ENCODE data around the gene PARS2.
"Not testable (repeated sequence)": the region's sequence is repeated elsewhere in the genome, so short reads cannot be mapped to it uniquely, and the experiment has no call there.

Gene PARS2

DNA sequence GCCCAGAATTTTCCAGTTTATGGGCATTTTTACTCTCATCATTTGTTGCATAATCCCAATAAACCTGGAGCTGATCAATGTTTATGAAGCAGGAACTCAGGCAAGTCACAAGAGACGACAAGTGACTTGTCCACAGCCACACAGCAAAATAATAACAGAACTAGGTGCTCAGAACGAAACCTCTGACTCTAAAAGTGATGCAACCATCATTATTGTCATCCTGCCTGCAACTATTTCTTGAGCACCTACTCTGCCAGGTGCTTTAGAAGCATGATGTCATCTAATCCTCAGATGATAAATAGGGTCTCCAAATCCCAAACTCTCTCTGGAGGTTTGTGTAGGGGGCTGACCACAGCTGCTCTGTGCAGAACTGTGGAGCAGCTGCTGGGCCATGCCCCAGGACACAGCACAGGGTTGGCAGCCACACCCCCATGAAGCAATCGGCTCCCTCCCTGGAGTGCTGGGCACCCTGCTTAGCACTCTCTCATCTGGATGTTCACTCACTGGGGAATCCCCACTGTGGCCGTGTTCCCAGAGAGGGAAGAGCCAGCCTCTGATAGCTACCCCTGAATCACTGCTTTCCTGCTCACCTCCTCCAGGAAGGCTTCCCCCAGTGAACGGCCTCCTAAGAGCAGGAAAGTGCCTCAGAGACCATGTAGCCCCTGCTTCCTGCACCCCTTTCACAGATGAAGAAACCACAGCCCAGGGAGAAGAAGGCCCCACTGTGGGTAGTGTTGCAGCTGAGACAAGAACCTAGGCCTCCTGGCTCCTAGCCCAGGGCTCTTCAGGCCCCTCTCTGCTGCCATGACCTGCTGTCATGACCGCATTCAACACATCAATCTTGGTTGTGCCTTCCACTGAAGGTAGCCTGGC lies 34.7 kb upstream of the PARS2 start:
- DNase-seq, result no peak

DNA sequence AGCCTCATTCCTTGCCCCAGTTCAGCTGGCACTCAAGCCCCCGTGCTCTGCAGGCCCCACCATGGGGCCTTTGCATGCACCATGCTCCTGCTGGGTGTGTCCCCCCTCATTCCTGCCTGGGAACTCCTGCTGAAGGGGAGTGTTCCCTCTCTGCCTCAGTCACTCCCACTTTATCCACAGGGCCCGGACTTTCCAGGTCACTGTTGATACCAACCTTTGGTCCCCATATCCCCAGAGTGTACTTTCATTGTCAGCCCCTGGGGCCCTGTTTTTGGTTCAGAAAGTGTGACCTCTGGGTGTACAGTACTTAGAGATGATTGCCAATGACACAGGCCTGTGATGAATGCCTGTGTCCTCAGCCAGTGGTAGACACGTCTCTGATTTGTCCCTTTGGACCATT lies 33.9 kb upstream of the PARS2 start:
- no peak for DNase-seq

DNA sequence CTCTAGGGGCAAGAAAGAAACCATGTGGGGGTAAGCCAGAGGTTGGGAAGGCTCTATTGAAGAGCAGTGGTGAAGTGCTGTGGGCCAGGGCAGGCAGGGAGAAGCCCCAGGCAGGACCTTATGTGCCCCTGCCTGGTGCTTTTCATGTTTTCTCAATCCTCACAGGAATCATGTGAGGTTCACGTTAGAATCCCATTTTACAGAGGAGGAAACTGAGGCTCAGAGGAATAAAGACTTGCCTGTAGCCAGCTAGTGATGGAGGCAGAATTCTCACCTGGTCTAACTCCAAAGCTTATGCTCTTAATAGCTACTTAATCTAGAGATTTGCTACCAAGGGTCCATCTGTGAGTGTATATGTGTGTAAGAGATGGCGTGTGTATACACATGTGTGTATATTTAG lies 32.6 kb upstream of the PARS2 start:
- DNase-seq, result no peak

DNA sequence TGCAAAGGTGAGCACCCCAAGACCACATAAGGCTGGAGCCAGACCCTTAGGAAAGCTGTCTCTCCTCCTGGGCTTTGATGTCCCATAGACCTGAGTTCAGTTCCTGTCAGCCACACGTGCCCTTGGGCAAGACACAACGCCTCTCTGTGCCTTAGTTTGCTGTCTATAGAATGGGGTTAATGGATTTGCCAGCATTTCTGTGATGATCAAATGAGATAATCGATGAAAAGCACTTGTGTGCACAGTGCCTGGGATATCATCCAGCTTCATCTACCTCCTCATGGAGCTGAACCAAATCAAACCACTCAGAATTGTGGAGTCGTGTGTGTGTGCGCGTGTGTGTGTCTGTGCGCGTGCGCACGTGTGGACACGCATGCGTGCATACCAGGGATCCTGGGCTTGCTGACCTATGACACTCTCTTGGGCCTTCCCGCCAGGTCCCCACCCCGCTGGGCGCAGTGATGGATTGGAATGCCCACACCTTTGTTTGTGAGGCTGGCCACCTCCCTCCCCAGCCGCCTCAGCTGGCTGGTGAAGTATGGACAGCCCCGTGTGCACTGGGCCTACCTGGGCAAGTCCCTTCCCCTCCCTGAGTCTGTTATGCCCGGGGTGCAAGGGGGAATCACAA lies 31.6 kb upstream of the PARS2 start:
- DNase-seq, result no peak

DNA sequence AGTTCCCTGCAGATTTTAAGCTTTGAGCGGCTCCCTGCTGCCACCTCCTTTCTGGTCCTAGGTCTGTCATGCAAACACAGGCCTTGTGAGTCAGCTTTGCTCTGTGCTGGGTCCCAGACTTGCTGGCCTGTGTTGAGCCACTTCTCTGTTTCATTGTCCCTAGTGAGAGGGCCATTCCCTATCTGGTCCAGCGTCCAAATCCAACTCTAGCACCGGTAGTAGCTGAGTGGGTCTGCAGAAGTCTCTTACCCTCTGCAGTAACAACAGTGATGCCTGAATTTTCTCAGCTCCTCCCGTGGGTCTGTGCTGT lies 31.0 kb upstream of the PARS2 start:
- no peak for DNase-seq

DNA sequence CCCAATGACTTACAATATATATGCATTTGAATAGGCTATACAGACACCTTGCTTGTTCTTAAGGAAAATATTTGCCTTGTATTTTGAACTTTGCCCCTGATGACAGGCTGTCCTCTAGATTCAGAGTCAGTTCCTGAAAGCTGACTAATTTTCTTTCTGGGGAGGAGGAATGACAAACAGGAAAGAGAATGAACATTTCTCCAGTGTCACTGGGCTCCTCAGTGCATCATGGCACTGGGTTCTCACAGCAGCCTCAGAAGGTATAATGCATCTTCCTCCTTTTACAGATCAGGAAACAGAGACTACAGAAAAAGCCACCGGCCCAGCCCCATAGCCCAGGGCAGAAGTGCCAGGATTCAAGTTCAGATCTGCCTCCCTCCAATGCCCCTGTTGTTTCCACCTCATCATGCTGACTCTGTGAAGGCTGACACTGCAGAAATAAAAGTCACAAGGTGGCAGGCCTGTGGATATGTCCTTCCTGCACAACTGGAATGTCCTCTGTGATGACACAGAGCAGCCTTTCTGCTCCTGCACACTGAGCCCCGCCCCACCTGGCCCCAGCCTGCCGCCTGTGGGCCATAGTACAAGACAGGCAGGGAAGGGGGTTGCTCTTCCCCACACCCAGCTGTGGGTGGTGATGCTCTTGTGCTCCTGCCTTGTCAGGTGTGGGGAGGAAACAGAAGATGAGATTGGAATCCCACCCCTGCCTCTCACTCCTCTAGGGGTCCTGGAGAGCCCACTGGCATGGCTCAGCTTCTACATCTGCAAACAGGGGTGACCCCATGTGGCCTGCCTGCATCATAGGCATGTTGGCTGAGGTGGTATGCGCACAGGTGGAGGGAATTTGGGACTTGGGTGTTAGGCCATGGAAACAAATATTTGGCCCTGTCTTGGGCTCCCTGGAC lies 30.4 kb upstream of the PARS2 start:
- DNase-seq, result no peak

DNA sequence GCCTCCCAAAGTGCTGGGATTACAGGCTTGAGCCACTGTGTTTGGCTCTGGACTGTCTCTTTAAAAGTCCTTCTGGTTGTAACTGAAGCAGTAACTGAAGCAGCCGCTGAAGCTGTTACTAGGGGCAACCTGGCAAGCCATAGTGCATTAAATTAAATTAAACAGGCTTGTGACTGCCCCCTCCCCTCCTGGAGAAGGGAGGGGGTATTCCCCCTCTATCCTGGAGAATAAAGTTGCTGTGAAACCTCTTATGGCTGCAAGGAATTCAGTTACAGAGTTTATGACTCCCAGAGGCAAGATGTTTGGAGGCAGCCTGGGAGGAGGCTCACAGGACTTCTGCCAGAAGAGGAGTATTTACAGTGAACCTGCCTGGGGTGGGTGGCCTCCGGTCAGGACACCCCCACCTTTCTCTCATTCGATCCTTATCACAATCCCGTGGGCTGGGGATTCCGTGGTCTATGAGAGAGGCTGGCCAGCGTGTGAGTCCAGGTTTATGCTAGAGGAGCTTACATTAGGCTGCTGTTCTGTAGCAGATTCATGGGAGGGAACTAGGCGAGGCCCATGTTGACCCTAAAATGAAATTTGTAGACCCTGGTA lies 28.5 kb upstream of the PARS2 start:
- DNase-seq, result no peak

DNA sequence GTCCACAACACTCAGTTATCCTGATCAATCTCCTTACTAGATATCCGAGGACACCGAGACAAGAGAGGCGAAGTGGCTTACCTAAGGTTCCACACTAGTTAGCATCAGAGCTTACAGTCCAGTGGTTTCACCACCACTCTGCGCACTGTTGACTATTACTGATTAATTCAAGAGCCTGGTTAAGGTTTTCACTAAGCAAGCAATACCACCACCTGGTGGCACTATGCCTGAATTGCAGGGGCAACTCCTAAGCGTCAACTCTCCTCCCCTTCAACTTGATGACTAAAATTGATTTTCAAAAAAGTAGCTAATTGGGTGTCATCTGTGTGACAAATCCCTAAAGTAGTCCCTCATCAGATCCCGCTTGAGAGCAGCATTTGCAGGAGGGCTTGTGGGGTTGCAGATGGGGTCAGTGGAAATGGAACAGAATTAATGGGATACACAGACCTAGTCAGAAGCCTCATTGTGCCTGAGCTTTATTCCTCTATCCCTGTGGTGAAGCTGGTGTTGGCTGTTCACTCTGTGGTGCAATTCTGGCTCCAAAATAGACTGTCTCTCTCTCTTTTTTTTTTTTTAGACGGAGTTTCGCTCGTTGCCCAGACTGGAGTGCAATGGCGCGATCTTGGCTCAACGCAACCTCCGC lies 27.7 kb upstream of the PARS2 start:
- DNase-seq, result no peak

DNA sequence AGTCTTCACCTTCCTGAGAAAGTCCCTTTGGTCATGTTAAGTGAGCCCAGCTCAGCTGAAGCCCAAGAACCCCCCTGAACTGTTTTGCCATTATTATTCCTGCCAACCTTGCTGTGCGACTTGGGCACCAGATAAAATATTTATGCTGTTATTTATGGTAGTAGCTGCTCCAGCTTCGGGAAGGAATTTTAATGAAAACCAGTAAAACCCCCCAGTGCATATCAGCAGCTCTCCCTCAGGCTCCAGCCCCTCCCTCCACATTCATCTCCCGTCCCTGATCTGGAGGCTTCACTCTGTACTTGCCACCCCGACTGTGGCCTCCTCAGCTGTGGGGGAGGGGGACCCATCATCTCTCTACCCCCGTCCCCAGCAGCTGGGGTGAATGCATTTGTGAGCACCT lies 24.1 kb upstream of the PARS2 start:
- no peak for DNase-seq

DNA sequence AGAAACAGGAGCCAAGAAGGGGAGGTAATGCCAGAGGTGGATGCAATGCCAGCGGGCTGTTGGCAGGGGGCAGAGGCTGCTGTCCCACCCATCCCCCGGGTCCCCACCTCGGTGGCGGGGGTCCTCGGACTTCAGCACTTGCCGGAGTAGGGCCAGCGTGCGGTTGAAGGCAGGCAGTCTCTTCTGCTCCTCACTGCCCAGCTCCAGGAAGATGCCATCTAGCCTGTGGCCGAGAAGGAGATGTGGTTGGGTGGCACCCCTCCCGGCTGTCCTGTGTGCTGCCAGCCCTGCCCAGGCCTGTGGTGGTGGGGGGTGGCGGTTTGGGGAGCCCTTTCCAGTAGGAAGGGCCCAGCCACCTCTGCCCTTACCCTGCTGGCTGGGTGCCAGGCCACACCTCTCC lies 23.3 kb upstream of the PARS2 start:
- no peak for DNase-seq

DNA sequence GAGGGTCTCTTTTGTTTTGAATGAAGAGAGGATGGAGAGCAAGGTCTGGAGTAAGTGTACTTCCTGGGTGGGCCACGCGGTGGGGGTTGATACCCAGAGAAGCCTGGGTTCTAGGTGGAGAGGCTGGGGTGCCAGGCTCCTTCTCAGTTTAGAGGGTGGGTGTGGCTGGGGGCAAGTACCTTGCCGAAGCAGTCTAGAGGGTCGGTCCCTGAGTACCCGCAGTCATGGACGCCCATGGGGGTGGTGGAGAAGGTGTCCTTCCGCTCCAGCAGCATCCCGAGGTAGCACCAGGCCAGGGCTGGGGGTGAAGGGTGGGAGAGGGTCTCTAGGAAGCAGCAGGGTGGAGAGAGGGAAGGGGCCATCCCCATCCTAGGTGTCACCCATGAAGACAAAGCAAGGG lies 22.5 kb upstream of the PARS2 start:
- DNase-seq, result no peak

DNA sequence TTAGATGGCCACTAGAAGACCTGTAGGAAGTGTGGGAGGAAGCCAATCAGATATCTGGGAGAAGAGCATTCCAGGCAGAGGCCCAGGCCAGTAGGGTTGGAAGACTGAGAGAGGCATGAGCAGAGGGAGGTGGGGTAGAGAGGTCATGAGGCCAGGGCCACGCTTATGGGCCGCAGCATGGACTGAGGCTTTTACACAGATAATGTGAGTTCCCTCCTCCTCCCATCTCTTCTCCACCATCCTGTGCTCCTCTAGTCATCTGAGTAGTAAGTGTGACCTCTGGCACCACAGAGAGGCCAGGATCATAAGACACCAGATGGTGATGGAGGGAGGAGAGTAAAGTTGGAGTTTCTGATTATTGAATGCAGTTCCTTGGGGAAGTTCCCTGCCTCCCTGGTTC lies 19.7 kb upstream of the PARS2 start:
- no peak for DNase-seq

DNA sequence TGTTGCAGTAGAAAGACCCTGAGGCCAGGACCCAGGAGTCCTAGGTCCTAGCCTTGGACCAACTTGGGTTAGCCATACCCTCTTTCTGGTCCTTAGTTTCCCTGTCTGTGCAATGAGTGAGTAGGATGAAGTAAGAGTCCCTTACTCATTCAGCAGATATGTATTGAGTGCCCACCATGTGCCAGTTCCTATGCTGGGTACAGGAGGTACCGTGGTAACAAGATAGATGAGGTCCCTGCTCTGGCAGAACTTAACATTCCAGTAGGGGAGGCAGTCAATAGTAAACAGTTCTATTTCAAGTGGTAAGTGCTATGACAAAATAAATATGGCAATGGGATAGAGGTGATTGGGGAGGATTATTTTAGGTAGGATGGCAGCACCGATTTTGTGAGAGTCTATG lies 18.3 kb upstream of the PARS2 start:
- no peak for DNase-seq

DNA sequence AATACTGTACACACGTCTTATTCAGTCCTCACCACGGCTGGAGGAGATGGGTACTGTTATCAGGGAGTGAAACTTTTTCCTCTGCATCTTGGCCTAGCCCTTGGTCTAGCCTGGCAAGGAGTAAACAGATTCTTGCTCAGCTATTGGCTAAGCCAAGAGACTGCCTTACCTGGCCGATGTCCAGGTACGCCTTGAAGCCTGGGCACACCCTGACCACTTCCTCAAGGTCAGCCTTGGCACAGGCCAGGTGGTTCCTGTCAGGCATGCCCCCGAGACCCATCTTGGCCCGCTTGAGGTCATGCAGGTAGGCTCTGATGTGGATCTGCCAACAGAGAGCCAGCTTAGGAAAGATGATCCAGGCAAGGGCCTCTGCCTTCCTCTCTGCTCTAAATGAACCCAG lies 17.8 kb upstream of the PARS2 start:
- DNase-seq, result no peak

DNA sequence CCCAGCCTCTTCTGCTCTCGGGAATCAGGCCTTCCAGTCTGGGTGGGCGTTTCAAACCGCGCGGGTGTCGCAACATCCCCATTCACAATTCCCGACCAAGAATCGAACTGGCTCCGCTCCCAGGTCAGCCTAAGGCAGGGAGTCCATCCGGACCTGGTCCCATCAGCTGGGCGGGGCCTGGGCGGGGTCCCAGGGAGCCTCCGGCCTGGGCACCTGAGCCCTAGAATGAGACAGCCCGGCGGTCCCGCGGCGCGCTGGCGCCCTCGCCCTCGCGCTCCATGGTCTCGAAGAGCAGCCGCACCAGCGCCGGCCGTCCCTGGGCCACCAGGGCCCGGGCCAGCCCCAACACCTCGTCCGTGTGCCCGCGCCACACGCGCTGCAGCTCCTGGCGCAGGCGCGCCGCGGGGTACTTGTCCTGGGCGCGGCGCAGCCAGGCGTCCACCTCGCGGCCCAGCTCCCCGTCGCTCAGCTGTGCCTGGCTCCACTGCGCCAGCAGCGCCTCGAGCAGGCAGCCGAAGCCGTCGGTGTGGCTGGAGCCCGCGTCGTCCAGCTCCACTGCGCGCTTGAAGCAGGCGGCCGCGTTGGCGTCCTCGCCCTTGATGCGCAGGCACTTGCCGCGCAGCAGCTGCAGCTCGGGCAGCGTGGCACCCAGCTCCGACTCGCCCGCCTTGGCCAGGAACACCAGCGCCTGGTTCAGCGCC lies 16.9 kb upstream of the PARS2 start:
- DNase-seq, result no peak

DNA sequence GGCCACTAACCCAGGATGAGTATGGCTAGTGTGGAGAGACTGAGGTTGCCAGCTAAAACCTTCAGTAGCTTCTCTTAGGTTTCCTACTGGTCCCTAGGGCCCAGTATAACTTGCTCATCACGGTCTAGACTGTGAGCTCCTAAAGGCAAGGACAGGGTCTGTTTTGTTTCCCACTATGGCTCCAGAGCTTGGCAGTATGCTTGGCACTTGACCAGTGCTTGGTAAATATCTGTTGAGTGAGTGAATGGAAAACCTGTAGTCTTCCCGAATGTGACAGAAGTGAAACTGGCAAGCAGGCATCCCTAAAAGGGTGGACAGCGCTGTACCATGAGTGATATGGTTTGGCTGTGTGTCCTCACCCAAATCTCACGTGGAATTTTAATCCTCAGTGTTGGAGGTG lies 13.1 kb upstream of the PARS2 start:
- no peak for DNase-seq

DNA sequence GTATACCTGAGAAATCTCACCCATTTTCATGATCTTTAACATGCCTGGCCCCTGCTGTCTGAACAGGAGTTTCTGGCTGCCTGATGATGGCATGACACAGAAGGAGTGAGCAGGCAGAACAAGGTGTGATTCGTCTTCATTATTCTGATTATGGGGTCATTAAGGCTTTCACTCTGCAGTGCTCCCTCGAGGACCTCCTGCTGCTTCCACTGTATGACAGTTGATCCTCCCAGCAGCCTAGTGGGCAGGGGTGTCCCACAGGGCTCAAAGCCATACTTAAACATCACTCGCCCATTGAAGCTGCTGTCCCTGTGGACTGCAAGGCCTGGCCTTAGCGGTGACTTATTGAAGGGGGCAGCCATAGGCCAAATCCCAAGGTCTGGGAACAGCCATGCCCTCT lies 12.7 kb upstream of the PARS2 start:
- DNase-seq, result no peak

DNA sequence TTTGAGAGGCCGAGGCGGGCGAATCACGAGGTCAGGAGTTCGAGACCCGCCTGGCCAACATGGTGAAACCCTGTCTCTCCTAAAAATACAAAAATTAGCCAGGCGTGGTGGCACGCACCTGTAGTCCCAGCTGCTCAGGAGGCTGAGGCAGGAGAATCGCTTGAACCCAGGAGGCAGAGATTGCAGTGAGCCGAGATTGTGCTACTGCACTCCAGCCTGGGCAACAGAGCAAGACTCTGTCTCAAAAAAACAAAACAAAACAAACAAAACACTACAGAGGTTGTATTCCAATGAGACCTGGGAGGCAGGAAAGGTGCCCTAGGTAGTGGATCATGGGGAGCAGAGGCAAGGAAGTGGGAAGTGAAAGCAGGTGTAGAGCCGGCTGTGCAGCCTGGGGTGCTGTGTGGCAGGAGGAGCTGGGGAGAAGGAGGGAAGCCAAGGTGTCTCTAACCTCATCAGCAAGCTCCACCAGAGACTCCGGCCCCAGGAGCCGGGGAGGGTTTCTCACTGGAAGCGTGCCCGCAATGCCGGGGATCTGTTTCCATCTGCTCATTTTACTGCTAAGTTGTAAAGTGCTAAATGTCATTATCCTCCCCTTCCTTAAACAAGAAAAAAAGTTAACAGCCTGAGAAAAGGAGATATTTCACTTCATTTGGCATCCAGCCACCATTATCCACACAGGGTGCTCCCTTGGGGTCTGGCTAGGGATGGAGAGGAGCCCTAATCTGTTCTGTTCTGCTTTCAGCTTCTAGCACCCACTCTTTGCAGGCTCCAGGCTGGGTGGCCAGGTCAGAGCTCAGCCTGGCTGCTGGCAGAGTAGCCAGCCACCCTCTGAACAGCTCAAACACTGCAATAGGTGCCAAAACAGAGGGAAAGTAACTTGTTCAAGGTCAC lies 11.8 kb upstream of the PARS2 start:
- not testable (repeated sequence) for DNase-seq

DNA sequence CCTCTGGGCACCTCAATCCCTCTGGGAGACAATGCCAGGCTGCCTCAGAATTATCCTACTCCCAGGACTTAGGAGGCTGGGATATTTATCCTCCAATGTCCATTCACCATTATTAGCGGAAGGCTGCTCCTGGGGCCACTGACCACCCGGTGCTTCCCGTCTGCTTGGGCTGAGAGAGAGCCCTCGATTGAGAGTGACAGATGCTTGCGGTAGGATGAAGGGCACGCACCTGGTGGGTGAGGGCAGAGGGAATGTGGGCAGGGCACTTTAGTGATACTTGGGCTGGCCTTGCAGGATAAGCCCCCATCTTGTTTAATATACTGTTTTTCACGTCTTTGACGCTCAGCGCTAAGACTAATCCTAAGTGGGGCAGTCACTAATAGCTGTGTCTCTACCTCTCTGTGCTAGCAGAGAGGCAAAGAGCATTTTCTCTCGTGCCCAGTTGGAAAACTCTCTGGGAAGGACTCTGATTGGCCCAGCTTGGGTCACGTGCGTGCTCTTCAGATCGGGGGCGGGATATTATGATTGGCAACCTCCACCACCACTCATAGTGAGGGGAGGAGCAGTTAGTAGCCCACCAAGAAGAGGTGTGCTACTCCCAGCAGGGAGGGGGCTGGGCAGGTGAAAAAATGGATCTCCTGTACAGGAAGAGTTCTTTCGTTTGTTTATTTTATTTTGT lies 10.6 kb upstream of the PARS2 start:
- DNase-seq, result no peak

DNA sequence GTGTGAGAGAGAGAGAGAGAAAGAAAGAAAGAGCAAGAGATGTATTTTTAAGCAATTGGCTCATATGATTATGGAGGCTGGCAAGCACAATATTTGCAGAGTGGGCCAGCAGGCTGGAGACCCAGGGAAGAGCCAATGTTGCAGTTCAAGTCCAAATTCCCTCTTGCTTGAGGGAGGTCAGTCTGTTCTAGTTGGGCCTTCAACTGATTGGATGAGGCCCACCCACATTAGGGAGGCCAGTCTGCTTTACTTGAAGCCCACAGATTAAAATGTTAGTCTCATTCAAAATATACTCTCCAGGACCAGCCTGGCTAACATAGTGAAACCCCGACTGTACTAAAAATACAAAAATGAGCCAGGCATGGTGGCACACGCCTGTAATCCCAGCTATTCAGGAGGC lies 8.6 kb upstream of the PARS2 start:
- no peak for DNase-seq

DNA sequence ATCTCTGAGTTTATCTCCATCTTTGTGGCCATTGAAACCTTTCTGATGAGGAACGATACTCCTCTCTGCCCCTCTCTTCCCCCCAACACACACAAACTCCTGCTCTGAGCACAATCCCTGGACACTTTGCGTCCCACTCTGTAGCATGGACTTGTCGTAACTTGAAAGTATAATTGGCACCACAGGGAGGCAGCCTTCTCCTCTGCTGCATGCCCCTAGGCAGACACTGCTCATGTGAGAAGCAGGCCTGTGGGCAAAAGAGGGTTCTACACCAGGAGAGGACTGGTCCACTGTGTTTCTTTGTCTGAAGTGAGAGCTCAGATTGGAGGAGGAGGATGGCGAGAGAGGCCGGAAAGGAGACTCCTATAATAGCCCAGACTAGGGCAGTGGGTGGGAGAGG lies 3.8 kb upstream of the PARS2 start:
- DNase-seq, result no peak

All from activated T-cell treated with anti-CD3 and anti-CD28 coated beads for 4 hours (primary cell).